K562 (cell line): ENCODE data around the gene SLC1A4. TPM values are rescaled to one million over a fixed set of nuclear protein-coding genes. Genes with fewer than 3 reads are reported as not detected.

Source experiments
- HCFC1 ChIP-seq: IDR thresholded peaks from 2 replicates; pipeline ENCODE4 v1.6.1; 2012; ENCODE audit warnings: low read depth, low read length, improper control_type of control experiment
- HDAC1 ChIP-seq, 2 experiments: fragments of 450-650 bp; IDR thresholded peaks; 2 replicates each; pipeline ENCODE4 v1.6.1; 2016 to 2017; ENCODE audit warnings: inconsistent platforms in 1 of 2, mild to moderate bottlenecking in 1 of 2, moderate library complexity in 1 of 2
- JUN ChIP-seq, 2 experiments: sonication (generic) in 1 of 2; formaldehyde crosslinking in 1 of 2; IDR thresholded peaks; 2 replicates each; pipeline versions ENCODE4 v1.6.1 to v1.8.0; 2012 to 2022; ENCODE audit warnings: borderline replicate concordance in 2 of 2, mild to moderate bottlenecking in 2 of 2, improper control_type of control experiment in 1 of 2, low read depth in 1 of 2, low read length in 1 of 2, missing genetic modification reagents in 1 of 2
- MAFF ChIP-seq: IDR thresholded peaks from 2 replicates; pipeline ENCODE4 v1.6.1; 2012; ENCODE audit warnings: low read length, improper control_type of control experiment
- MED1 ChIP-seq: sonication (generic); formaldehyde crosslinking; IDR thresholded peaks from 2 replicates; pipeline ENCODE4 v1.8.1; 2023; ENCODE audit warnings: missing genetic modification reagents, borderline replicate concordance
- POU5F1 ChIP-seq: fragments of 150-350 bp; IDR thresholded peaks from 2 replicates; pipeline ENCODE4 v1.6.1; 2014; ENCODE audit warnings: borderline replicate concordance, low read length, low read depth, mild to moderate bottlenecking; ENCODE audit not compliant: partially characterized antibody
- TAF7 ChIP-seq: fragments of 450-650 bp; IDR thresholded peaks from 2 replicates; pipeline ENCODE4 v1.6.1; 2016; ENCODE audit warnings: missing genetic modification characterization, missing compliant biosample characterization
- ZKSCAN1 ChIP-seq: fragments of 150-350 bp; IDR thresholded peaks from 2 replicates; pipeline ENCODE4 v1.6.1; 2016; ENCODE audit warnings: low read depth, low read length
- ZNF175 ChIP-seq: fragments of 200-800 bp; sonication (Bioruptor generic); IDR thresholded peaks from 2 replicates; pipeline ENCODE4 v1.6.1; 2016; ENCODE audit warnings: low read depth, mild to moderate bottlenecking, missing genetic modification characterization, missing compliant biosample characterization
- ZNF589 ChIP-seq: fragments of 200-800 bp; sonication (Bioruptor generic); IDR thresholded peaks from 2 replicates; pipeline ENCODE4 v1.6.1; 2016; ENCODE audit warnings: low read depth, missing genetic modification characterization, missing compliant biosample characterization
- polyA plus RNA-seq, 8 experiments: library from polyadenylated mRNA; depleted of rRNA in 4 of 8; stranded (reverse) in 5 of 8; unstranded in 3 of 8; fragments of >200 nt; fragmentation: Nextera tagmentation in 2 of 8; fragmentation: Illumina TruSeq in 1 of 8; extraction: Ambion mirVana in 2 of 8; extraction: Trizol in 1 of 8; gene quantifications; 2 replicates each; pipeline versions ENCODE4 v1.2.1 to v1.2.3, GENCODE V29; 2011 to 2014; ENCODE audit warnings: inconsistent platforms in 1 of 8, missing spikeins in 1 of 8
- total RNA-seq, 7 experiments: library from RNA; depleted of rRNA in 6 of 7; stranded (reverse); fragments of >200 nt in 6 of 7; fragmentation: Illumina TruSeq in 2 of 7; extraction: Trizol in 2 of 7; gene quantifications; 2 replicates each; pipeline versions ENCODE4 v1.2.1 to v1.2.3, GENCODE V29; 2011 to 2021; ENCODE audit warnings: low replicate concordance in 1 of 7
- TF ChIP-seq, protein P1 (sequence below): fragments of 450-650 bp; formaldehyde crosslinking; IDR thresholded peaks from 2 replicates; pipeline ENCODE4 v1.4.0; 2020; ENCODE audit warnings: mild to moderate bottlenecking, moderate library complexity
- TF ChIP-seq, protein P2 (sequence below): fragments of 450-650 bp; IDR thresholded peaks from 2 replicates; pipeline ENCODE4 v1.6.1; 2016; ENCODE audit warnings: mild to moderate bottlenecking
- TF ChIP-seq, protein P3 (sequence below): sonication (generic); IDR thresholded peaks from 2 replicates; pipeline ENCODE4 v1.6.1; 2016
- TF ChIP-seq, protein P4 (sequence below): fragments of 150-350 bp; IDR thresholded peaks from 2 replicates; pipeline ENCODE4 v1.6.1; 2014; ENCODE audit warnings: low read depth, mild to moderate bottlenecking, low read length, borderline replicate concordance

Gene SLC1A4
- total and polyA plus RNA-seq, 9 of the 15 experiments (the other 6 are each of a cell fraction or from before 2014, with no cell fraction given), result 4.4 to 24.0 (median 10.9) TPM

DNA sequence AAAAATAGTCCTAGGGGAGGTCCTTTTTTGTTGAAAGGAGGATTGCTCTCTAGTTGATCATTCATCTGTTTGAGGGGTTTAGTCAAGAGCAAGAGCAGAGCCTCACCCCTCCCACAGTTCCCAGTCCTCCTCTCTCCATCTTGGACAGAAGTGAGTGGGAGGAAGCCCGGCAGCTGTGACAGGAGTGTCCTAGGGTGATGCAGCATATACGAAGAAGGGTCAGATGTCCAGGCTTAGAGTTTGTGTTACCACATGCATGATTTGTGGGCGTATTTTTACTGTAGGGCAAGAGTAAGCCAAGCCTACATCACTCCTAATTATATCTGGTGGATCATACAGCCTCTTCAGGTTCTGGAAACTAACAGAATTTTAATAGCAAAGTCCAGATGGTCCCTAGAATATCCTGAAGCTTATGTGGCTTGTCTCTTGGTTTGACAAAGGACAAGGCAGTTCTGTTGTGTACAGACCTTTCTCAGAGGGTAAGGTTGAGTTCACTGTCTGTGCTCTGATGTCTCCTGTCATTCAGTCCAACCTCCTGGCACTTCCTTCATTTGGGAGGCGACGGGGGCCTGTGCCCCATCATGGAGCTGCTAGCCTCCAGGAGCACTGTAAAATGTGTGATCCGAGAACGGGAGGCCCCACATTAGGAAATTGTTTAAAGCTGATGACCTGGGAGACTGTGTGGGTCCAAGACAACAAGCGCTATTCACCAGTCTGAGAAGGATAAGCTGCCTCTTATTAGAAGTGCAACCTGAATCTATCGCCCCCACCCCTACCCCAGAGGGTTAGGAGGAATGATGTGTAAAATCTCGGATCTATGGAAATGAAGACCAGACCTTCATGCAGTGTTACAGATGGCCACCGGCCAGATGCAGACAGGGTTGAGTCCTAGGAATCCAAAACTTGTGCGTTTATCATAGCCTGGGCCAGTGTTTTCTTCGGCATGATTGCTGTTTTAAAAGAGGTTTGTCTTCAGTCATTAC, 73.9 kb downstream of the SLC1A4 start (continued):
- no peak for TF ChIP-seq POU5F1
- TF ChIP-seq ZKSCAN1, result no peak
- TF ChIP-seq MED1 (CRISPR knock-in tag), result no peak
- no peak for TF ChIP-seq ZNF175
- peak in 1 of 2 experiments; percentile 56; a peak in 2 of 4 replicates for TF ChIP-seq HDAC1 (IDR thresholded peaks at IDR 0.05)
- TF ChIP-seq HCFC1, result no peak
- peak; percentile 29; the same call in 1 of the 2 replicates for TF ChIP-seq MAFF
- no peak for TF ChIP-seq JUN (IDR thresholded peaks at IDR 0.05; ENCODE audit: borderline replicate concordance, low read depth, low read length)
- no peak for TF ChIP-seq JUN (CRISPR knock-in tag; IDR thresholded peaks at IDR 0.05; ENCODE audit: borderline replicate concordance)
- no peak for TF ChIP-seq TAF7
- TF ChIP-seq, protein P1, sequence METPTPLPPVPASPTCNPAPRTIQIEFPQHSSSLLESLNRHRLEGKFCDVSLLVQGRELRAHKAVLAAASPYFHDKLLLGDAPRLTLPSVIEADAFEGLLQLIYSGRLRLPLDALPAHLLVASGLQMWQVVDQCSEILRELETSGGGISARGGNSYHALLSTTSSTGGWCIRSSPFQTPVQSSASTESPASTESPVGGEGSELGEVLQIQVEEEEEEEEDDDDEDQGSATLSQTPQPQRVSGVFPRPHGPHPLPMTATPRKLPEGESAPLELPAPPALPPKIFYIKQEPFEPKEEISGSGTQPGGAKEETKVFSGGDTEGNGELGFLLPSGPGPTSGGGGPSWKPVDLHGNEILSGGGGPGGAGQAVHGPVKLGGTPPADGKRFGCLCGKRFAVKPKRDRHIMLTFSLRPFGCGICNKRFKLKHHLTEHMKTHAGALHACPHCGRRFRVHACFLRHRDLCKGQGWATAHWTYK, result no peak
- no peak for TF ChIP-seq ZNF589 (CRISPR knock-in tag)
- TF ChIP-seq, protein P2, sequence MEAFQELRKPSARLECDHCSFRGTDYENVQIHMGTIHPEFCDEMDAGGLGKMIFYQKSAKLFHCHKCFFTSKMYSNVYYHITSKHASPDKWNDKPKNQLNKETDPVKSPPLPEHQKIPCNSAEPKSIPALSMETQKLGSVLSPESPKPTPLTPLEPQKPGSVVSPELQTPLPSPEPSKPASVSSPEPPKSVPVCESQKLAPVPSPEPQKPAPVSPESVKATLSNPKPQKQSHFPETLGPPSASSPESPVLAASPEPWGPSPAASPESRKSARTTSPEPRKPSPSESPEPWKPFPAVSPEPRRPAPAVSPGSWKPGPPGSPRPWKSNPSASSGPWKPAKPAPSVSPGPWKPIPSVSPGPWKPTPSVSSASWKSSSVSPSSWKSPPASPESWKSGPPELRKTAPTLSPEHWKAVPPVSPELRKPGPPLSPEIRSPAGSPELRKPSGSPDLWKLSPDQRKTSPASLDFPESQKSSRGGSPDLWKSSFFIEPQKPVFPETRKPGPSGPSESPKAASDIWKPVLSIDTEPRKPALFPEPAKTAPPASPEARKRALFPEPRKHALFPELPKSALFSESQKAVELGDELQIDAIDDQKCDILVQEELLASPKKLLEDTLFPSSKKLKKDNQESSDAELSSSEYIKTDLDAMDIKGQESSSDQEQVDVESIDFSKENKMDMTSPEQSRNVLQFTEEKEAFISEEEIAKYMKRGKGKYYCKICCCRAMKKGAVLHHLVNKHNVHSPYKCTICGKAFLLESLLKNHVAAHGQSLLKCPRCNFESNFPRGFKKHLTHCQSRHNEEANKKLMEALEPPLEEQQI, result no peak
- TF ChIP-seq, protein P3, sequence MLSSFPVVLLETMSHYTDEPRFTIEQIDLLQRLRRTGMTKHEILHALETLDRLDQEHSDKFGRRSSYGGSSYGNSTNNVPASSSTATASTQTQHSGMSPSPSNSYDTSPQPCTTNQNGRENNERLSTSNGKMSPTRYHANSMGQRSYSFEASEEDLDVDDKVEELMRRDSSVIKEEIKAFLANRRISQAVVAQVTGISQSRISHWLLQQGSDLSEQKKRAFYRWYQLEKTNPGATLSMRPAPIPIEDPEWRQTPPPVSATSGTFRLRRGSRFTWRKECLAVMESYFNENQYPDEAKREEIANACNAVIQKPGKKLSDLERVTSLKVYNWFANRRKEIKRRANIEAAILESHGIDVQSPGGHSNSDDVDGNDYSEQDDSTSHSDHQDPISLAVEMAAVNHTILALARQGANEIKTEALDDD, result peak; percentile 68; the same call in 1 of the 2 replicates
- TF ChIP-seq, protein P4, sequence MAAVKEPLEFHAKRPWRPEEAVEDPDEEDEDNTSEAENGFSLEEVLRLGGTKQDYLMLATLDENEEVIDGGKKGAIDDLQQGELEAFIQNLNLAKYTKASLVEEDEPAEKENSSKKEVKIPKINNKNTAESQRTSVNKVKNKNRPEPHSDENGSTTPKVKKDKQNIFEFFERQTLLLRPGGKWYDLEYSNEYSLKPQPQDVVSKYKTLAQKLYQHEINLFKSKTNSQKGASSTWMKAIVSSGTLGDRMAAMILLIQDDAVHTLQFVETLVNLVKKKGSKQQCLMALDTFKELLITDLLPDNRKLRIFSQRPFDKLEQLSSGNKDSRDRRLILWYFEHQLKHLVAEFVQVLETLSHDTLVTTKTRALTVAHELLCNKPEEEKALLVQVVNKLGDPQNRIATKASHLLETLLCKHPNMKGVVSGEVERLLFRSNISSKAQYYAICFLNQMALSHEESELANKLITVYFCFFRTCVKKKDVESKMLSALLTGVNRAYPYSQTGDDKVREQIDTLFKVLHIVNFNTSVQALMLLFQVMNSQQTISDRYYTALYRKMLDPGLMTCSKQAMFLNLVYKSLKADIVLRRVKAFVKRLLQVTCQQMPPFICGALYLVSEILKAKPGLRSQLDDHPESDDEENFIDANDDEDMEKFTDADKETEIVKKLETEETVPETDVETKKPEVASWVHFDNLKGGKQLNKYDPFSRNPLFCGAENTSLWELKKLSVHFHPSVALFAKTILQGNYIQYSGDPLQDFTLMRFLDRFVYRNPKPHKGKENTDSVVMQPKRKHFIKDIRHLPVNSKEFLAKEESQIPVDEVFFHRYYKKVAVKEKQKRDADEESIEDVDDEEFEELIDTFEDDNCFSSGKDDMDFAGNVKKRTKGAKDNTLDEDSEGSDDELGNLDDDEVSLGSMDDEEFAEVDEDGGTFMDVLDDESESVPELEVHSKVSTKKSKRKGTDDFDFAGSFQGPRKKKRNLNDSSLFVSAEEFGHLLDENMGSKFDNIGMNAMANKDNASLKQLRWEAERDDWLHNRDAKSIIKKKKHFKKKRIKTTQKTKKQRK, result no peak
